Parathyroid adenoma (tissue), 2 donors: ENCODE data around the gene ZC3H13.

Experiments used
- H2AFZ ChIP-seq: fragments of 300-600 bp; sonication (generic); one replicate; pipeline ENCODE4 v1.7.0; 2017; ENCODE audit warnings: antibody characterized with exemption, mild to moderate bottlenecking
- H3K27ac ChIP-seq: fragments of 300-600 bp; sonication (generic); one replicate; pipeline ENCODE4 v1.7.0; 2017
- H3K27me3 ChIP-seq: fragments of 300-600 bp; sonication (generic); one replicate; pipeline ENCODE4 v1.7.0; 2017; ENCODE audit warnings: low read length; ENCODE audit not compliant: control insufficient read depth, insufficient read depth
- H3K36me3 ChIP-seq: fragments of 300-600 bp; sonication (generic); one replicate; pipeline ENCODE4 v1.7.0; 2017; ENCODE audit warnings: low read length; ENCODE audit not compliant: control insufficient read depth, insufficient read depth
- H3K4me1 ChIP-seq: fragments of 300-600 bp; sonication (generic); one replicate; pipeline ENCODE4 v1.7.0; 2017; ENCODE audit warnings: control low read depth
- H3K4me2 ChIP-seq: fragments of 300-600 bp; sonication (generic); one replicate; pipeline ENCODE4 v1.7.0; 2017; ENCODE audit warnings: low read length
- H3K4me3 ChIP-seq: fragments of 300-600 bp; sonication (generic); one replicate; pipeline ENCODE4 v1.7.0; 2017; ENCODE audit warnings: low read depth, low read length
- H3K79me2 ChIP-seq: fragments of 300-600 bp; sonication (generic); one replicate; pipeline ENCODE4 v1.7.0; 2017; ENCODE audit warnings: control low read depth
- H3K9ac ChIP-seq: fragments of 300-600 bp; sonication (generic); one replicate; pipeline ENCODE4 v1.7.0; 2017; ENCODE audit warnings: mild to moderate bottlenecking
- H3K9me3 ChIP-seq: fragments of 300-600 bp; sonication (generic); one replicate; pipeline ENCODE4 v1.7.0; 2017; ENCODE audit warnings: low read length; ENCODE audit not compliant: control insufficient read depth
- TF ChIP-seq, protein P1 (sequence below): fragments of 300-600 bp; sonication (generic); IDR thresholded peaks from one replicate; pipeline ENCODE4 v1.7.0; 2017; ENCODE audit warnings: antibody characterized with exemption, mild to moderate bottlenecking
- donor health status: primary hyperparathyroidism.

ZC3H13 gene

DNA sequence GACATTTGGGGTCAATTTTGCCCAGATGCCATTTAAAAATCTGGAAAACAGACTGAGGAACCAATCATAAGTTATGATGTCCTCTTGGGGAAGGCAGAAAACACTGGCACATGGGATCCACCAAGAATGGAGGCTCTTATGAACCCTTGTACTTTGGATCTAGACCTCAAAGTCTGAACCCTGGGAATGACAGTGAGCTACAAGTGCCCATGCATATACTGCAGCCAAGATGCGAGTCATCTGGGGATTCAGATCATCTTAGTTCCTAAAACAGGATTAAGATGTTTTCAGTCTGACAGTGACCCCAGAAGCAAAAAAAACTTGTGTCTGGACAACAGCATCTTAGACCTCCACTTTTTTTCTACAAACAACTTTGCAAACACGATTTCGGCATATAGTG lies 100.8 kb downstream of the ZC3H13 start:
- no peaks in the 10 kb centered on the region for H3K4me1 ChIP-seq
- H3K27me3 ChIP-seq = no peaks in the 10 kb centered on the region
- H3K9me3 ChIP-seq = no peaks in the 10 kb centered on the region
- H3K36me3 ChIP-seq = no peaks in the 10 kb centered on the region
- H3K4me2 ChIP-seq = no peak overlapping the region
- no peak overlapping the region for H3K27ac ChIP-seq
- H3K9ac ChIP-seq = no peak overlapping the region
- no peaks in the 10 kb centered on the region for H3K79me2 ChIP-seq
- TF ChIP-seq, protein P1, sequence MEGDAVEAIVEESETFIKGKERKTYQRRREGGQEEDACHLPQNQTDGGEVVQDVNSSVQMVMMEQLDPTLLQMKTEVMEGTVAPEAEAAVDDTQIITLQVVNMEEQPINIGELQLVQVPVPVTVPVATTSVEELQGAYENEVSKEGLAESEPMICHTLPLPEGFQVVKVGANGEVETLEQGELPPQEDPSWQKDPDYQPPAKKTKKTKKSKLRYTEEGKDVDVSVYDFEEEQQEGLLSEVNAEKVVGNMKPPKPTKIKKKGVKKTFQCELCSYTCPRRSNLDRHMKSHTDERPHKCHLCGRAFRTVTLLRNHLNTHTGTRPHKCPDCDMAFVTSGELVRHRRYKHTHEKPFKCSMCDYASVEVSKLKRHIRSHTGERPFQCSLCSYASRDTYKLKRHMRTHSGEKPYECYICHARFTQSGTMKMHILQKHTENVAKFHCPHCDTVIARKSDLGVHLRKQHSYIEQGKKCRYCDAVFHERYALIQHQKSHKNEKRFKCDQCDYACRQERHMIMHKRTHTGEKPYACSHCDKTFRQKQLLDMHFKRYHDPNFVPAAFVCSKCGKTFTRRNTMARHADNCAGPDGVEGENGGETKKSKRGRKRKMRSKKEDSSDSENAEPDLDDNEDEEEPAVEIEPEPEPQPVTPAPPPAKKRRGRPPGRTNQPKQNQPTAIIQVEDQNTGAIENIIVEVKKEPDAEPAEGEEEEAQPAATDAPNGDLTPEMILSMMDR = no peak
- no peak overlapping the region for H3K4me3 ChIP-seq
- no peak overlapping the region for H2AFZ ChIP-seq

DNA sequence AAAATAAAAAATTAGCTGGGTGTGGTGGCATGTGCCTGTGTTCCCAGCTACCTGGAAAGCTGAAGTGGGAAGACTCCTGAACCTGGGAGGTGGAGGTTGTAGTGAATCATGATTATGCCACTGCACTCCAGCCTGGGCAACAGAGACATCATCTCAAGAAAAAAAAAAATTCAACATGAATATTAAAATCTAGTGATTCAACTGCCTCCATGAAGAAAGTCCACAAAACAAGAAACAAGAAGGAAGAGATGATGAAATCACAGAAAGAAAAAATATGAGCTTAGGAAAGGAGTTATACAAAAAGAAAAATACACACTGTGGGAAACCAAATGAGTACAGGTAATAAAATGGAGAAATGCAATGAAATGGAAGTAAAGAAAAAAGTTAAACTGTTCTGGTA lies 101.4 kb downstream of the ZC3H13 start:
- H3K9ac ChIP-seq = no peak overlapping the region

DNA sequence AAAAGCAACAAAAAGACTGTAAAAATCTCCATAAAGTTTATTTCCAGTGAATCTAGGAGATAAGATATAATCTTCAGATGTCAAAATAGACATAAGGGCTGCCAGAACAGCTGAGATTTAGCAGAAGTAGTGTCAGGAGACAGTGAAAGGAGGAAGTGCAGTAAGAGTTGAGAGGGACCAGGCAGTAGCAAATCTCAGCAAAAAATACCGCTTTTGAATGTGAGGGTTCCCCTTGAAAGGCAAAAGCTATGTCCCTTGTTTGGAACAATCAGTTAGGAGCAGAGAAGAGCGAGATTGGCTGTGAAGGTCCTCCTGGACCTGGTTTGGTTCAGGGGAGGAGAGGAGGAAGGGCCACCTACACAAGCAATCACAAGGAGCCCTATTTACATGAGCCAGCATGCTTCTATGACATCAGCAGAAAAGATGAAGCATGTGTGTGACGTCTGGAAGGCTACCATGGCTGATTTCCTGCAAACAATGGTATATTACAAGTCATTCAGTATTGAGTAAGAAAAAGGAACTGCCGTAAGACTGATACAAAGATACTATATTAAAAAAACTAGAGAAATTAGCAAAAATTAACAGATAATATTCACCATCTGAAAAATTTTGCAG lies 102.1 kb downstream of the ZC3H13 start:
- Histone ChIP-seq H2AFZ (no peak overlapping the region), H3K27me3 (no peaks in the 10 kb centered on the region), H3K79me2 (no peaks in the 10 kb centered on the region), H3K36me3 (no peaks in the 10 kb centered on the region), H3K9ac (no peak overlapping the region), H3K4me2 (no peak overlapping the region), H3K9me3 (no peaks in the 10 kb centered on the region), H3K27ac (no peak overlapping the region), H3K4me3 (no peak overlapping the region), H3K4me1 (no peaks in the 10 kb centered on the region)
- TF ChIP-seq, protein P1 = no peak

More for the DNA sequence above, 101.4 kb downstream of the ZC3H13 start:
- no peak overlapping the region for H3K4me2 ChIP-seq
- H3K36me3 ChIP-seq = no peaks in the 10 kb centered on the region
- H3K9me3 ChIP-seq = no peaks in the 10 kb centered on the region
- no peaks in the 10 kb centered on the region for H3K4me1 ChIP-seq
- H3K79me2 ChIP-seq = no peaks in the 10 kb centered on the region
- no peak overlapping the region for H3K27ac ChIP-seq
- TF ChIP-seq, protein P1 = no peak
- no peak overlapping the region for H3K4me3 ChIP-seq
- H2AFZ ChIP-seq = no peak overlapping the region
- no peaks in the 10 kb centered on the region for H3K27me3 ChIP-seq

- Histone ChIP-seq H3K79me2 (no peaks in the 10 kb centered on the region), H3K4me3 (no peak overlapping the region), H3K4me1 (no peaks in the 10 kb centered on the region), H3K36me3 (no peaks in the 10 kb centered on the region), H3K4me2 (no peak overlapping the region), H2AFZ (no peak overlapping the region), H3K27ac (no peak overlapping the region), H3K9ac (no peak overlapping the region), H3K27me3 (no peaks in the 10 kb centered on the region), H3K9me3 (no peaks in the 10 kb centered on the region)
- TF ChIP-seq, protein P1 = no peak
These were observed 103.4 kb downstream of the ZC3H13 start for GRCh38 chr13:45949161-45949560.

GRCh38 chr13:45943965-45944364 lies 108.6 kb downstream of the ZC3H13 start:
- H3K4me2 ChIP-seq = no peak overlapping the region
- H3K27me3 ChIP-seq = no peaks in the 10 kb centered on the region
- TF ChIP-seq, protein P1 = no peak
- H3K79me2 ChIP-seq = no peaks in the 10 kb centered on the region
- H3K36me3 ChIP-seq = no peaks in the 10 kb centered on the region
- no peaks in the 10 kb centered on the region for H3K4me1 ChIP-seq
- no peak overlapping the region for H3K4me3 ChIP-seq
- no peak overlapping the region for H2AFZ ChIP-seq
- no peak overlapping the region for H3K27ac ChIP-seq
- no peak overlapping the region for H3K9ac ChIP-seq
- H3K9me3 ChIP-seq = no peaks in the 10 kb centered on the region
